ENCODE data around the gene RBM24.

GRCh38 chr6:17265570-17265969 is 15.6 kb upstream of the RBM24 start:
- TF ChIP-seq CTCF (conservative IDR thresholded peaks at IDR 0.05 in 1 of 2, IDR thresholded peaks at IDR 0.05 in 1 of 2; ENCODE audit: low read depth in 1 of 2, low read length in 2 of 2) (no peak), EZH2 (IDR thresholded peaks at IDR 0.05; ENCODE audit: low read length, missing control alignments) (no peak)
